Mesothelial cell of epicardium (in vitro differentiated cells): Measurements from ENCODE around the gene TELO2. TPM values are rescaled to one million over a fixed set of nuclear protein-coding genes. Genes with fewer than 3 reads are reported as not detected.
"Not testable (repeated sequence)": the region's sequence is repeated elsewhere in the genome, so short reads cannot be mapped to it uniquely, and the experiment has no call there.

Experiments used
- DNase-seq, 2 experiments: peaks; one replicate each; pipeline ENCODE4 v3.0.0; 2021; ENCODE audit warnings: low spot score in 2 of 2; ENCODE audit not compliant: unreplicated experiment in 2 of 2
- H3K27ac Mint-ChIP-seq: 2 replicates; pipeline ENCODE4 v1.8.0; 2021; ENCODE audit warnings: mixed read lengths
- H3K27me3 Mint-ChIP-seq: 2 replicates; pipeline ENCODE4 v1.8.0; 2021; ENCODE audit warnings: low read depth, mixed read lengths
- H3K36me3 Mint-ChIP-seq: 2 replicates; pipeline ENCODE4 v1.8.0; 2021; ENCODE audit warnings: mixed read lengths
- H3K4me1 Mint-ChIP-seq: 2 replicates; pipeline ENCODE4 v1.8.0; 2021; ENCODE audit warnings: mixed read lengths
- H3K4me3 Mint-ChIP-seq: 2 replicates; pipeline ENCODE4 v1.8.0; 2021; ENCODE audit warnings: mild to moderate bottlenecking, moderate library complexity, mixed read lengths
- H3K9me3 Mint-ChIP-seq: 2 replicates; pipeline ENCODE4 v1.8.0; 2021; ENCODE audit warnings: mixed read lengths
- CTCF ChIP-seq: fragments of 200-600 bp; sonication (generic); IDR thresholded peaks from one replicate; pipeline ENCODE4 v1.5.0; 2021; ENCODE audit warnings: antibody characterized with exemption; ENCODE audit not compliant: unreplicated experiment
- total RNA-seq: library from RNA; stranded (reverse); gene quantifications from 3 replicates; pipeline ENCODE4 v1.2.1, GENCODE V29; 2021

The TELO2 gene
- total RNA-seq, 1 donor from 2014 or later, result 70.2 TPM

GRCh38 chr16:1465567-1465915, 27.6 kb upstream of the TELO2 start:
- no peaks in the 10 kb centered on the region for H3K9me3 Mint-ChIP-seq
- peaks cover 3% of the 10 kb centered on the region for H3K4me1 Mint-ChIP-seq
- H3K27ac Mint-ChIP-seq, result no peak overlapping the region
- peak in 1 of 2 experiments; percentile 13 for DNase-seq
- TF ChIP-seq CTCF, result no peak
- H3K36me3 Mint-ChIP-seq, result no peaks in the 10 kb centered on the region
- H3K27me3 Mint-ChIP-seq, result no peaks in the 10 kb centered on the region
- H3K4me3 Mint-ChIP-seq, result no peak overlapping the region

- Mint-ChIP-seq H3K27ac (no peak overlapping the region), H3K4me3 (no peak overlapping the region), H3K4me1 (peaks cover 3% of the 10 kb centered on the region), H3K27me3 (no peaks in the 10 kb centered on the region), H3K9me3 (no peaks in the 10 kb centered on the region), H3K36me3 (no peaks in the 10 kb centered on the region)
- no peak for TF ChIP-seq CTCF
- no peak for DNase-seq
These were observed 27.1 kb upstream of the TELO2 start for GRCh38 chr16:1466054-1466453.

- Mint-ChIP-seq H3K4me3 (no peak overlapping the region), H3K27me3 (no peaks in the 10 kb centered on the region), H3K9me3 (no peaks in the 10 kb centered on the region), H3K4me1 (peaks cover 3% of the 10 kb centered on the region), H3K36me3 (no peaks in the 10 kb centered on the region), H3K27ac (peak overlapping the region; percentile 59)
- DNase-seq, result no peak
- no peak for TF ChIP-seq CTCF
These were observed 26.1 kb upstream of the TELO2 start for GRCh38 chr16:1466968-1467521.

- H3K4me1 Mint-ChIP-seq, result peaks cover 7% of the 10 kb centered on the region
- no peak for DNase-seq
- no peak overlapping the region for H3K4me3 Mint-ChIP-seq
- no peaks in the 10 kb centered on the region for H3K9me3 Mint-ChIP-seq
- no peaks in the 10 kb centered on the region for H3K36me3 Mint-ChIP-seq
- TF ChIP-seq CTCF, result no peak
- H3K27ac Mint-ChIP-seq, result no peak overlapping the region
- no peaks in the 10 kb centered on the region for H3K27me3 Mint-ChIP-seq
These were observed 24.7 kb upstream of the TELO2 start for GRCh38 chr16:1468426-1468810.

- peaks cover 10% of the 10 kb centered on the region for H3K4me1 Mint-ChIP-seq
- not testable (repeated sequence) for H3K27ac Mint-ChIP-seq, H3K27me3 Mint-ChIP-seq, H3K4me3 Mint-ChIP-seq, H3K9me3 Mint-ChIP-seq, DNase-seq, H3K36me3 Mint-ChIP-seq
These were observed 24.0 kb upstream of the TELO2 start for GRCh38 chr16:1469141-1469540.

- peaks cover 12% of the 10 kb centered on the region for H3K4me1 Mint-ChIP-seq
- no peak overlapping the region for H3K4me3 Mint-ChIP-seq
- DNase-seq, result no peak
- no peak overlapping the region for H3K27ac Mint-ChIP-seq
- H3K36me3 Mint-ChIP-seq, result no peaks in the 10 kb centered on the region
- H3K9me3 Mint-ChIP-seq, result no peaks in the 10 kb centered on the region
- TF ChIP-seq CTCF, result no peak
- no peaks in the 10 kb centered on the region for H3K27me3 Mint-ChIP-seq
These were observed 23.4 kb upstream of the TELO2 start for GRCh38 chr16:1469693-1470201.
